GM21447 (cell line): ENCODE results near the gene CDHR3.

ENCODE experiments used
- ATAC-seq: cut with Tn5 transposase; IDR thresholded peaks from one replicate; pipeline ENCODE4 v1.9.1; 2021; ENCODE audit not compliant: unreplicated experiment

CDHR3 gene

DNA sequence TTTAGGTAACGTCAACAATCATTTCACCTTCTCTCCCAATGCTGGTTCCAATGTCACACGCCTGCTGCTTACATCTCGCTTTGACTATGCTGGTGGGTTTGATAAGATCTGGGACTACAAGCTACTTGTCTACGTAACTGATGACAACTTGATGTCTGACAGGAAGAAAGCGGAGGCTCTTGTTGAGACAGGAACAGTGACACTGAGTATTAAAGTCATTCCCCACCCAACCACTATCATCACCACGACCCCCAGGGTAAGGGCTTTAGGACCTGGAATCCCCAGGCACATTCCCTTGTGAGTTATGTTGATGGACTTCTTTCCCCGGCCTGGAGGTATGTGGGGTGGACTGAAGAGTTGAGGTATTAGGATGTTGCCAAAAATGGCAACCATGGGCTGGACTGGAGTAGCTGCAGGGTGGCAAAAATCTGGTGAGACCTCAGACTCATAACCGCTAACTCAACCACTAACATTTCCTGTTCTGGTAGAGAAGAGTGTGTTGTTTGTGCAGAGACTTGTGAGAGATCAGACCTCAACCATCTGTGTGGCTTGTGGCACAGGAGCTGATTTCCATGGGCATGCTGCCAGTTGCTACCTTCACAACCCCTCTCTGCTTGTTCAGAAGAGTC, 59.2 kb downstream of the CDHR3 start:
- peak; percentile 74 for ATAC-seq

- ATAC-seq = no peak
Measured at GRCh38 chr7:106023369-106024322, 60.6 kb downstream of the CDHR3 start.

- no peak for ATAC-seq
Measured at GRCh38 chr7:106026101-106026500, 63.0 kb downstream of the CDHR3 start.

GRCh38 chr7:106029451-106029850, 66.4 kb downstream of the CDHR3 start:
- no peak for ATAC-seq

GRCh38 chr7:106029941-106030340, 66.9 kb downstream of the CDHR3 start:
- no peak for ATAC-seq

- ATAC-seq = no peak
Measured at GRCh38 chr7:106031300-106032035, 68.4 kb downstream of the CDHR3 start.

DNA sequence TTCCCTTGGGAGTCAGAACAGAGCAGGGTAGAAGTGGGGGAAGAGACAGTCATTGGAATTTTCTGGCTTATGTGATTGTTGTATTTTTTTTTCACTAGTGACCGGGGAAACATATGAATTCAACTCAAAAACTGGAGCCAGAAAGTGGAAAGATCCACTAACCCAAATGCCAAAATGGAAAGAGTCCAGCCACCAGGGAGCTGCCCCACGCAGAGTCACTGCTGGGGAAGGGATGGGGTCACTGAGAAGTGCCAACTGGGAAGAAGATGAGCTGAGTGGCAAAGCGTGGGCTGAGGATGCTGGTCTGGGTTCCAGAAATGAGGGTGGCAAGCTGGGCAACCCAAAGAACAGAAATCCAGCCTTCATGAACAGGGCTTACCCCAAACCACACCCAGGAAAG, 69.2 kb downstream of the CDHR3 start:
- no peak for ATAC-seq

GRCh38 chr7:106033735-106034134, 70.7 kb downstream of the CDHR3 start:
- ATAC-seq = no peak

- ATAC-seq = no peak
Measured at GRCh38 chr7:106034383-106034782, 71.3 kb downstream of the CDHR3 start.

- no peak for ATAC-seq
Measured at GRCh38 chr7:106035568-106035967, 72.5 kb downstream of the CDHR3 start.

DNA sequence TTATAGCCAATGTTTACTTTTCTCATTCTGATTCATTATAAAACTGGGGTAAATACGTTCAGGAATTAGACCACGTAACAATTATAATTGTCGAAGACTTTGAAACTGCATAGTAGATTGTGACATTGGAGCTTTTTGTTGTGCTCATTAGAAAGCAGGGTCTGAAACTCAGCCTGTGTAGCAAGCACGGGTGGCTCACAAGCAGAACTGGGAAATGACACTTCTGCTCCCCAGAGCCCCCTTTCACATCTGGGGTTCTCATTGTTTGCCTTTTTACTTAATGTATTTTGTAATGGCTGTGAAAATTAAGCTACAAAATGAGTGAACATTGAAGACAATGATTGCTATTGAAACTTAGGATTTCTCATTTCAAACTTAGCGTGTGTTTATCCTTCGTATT, 72.9 kb downstream of the CDHR3 start:
- ATAC-seq = no peak

DNA sequence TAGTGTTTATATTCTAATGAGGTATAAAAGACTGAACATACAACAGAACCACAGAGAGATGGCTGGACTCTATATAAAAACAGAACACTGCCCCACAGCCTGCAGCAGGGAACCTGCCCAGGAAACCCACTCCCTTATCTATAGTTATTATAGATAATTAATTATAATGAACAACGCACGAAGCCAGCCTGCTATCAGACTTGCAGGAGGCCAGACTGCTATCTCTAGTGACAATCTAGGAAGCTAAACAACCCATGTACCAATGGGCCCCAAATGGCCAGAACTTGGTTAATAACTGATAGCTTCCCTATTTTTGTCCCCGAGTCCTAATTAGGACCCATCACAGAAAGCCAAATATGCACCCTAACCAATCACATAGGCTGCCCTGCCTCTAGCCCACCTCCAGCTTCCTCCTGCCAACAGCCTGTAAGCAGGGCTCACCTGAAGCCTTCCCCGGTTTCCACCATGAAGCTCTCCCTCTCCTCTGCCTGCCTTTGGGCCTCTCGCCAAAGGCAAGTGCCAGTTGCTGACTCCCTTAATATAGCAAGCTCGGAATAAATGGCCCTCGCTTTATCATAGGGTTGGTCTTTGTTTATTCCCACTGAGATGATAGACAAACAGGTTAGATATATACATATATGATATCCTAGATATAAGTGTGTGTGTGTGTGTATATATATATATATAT, 74.6 kb downstream of the CDHR3 start:
- no peak for ATAC-seq

- ATAC-seq = no peak
Measured at GRCh38 chr7:106038289-106038688, 75.2 kb downstream of the CDHR3 start.

GRCh38 chr7:106038916-106039315, 75.9 kb downstream of the CDHR3 start:
- ATAC-seq = no peak

GRCh38 chr7:106039486-106040060, 76.5 kb downstream of the CDHR3 start:
- ATAC-seq = no peak

DNA sequence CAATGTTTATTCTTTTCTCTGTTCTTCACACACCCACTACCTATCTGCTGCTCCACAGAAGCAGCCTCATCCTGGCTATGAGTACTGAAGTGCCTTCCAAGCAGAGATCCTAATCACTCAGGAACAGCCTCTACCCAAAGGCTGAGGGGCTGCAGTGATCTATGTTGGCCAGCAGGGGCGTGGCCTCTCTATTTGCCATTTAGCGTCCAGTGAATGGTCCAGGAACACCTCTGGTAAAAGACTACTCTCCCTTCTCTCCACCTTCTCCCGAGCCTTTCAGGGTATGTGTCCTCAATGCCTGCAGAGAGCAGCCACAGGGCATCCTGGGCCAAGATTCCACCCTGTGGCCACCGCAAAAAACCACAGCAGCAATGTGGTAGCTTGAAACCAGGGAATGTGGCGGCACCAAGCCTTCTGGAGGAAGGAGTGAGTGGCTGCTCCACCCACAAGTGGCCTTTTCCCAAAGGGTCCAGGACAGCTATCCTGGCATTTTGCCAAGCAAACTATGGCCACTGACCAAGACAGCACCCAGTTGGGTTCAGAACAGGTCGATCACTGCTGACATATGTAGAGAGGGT, 78.2 kb downstream of the CDHR3 start:
- ATAC-seq = no peak

- ATAC-seq = no peak
Measured at GRCh38 chr7:106042196-106042611, 79.1 kb downstream of the CDHR3 start.

GRCh38 chr7:106045139-106045538, 82.1 kb downstream of the CDHR3 start:
- ATAC-seq = no peak

DNA sequence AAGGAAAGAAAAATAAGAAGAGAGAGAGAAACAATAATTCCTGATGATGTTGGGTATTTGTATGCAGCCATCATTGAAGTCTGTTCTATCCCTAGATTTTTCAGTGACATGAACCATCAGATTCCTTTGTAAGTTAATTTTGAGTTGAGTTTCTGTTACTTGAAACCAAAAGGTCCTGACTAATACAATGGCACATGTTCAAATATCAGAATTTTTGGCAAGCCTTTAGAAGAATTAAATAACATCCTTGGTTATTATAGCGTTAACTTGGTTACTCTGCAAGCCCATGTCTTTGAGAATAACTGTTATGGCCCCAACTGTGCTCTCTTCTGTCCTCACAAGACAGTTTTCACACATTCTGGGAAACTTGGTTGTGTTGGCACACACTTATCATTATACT, 82.5 kb downstream of the CDHR3 start:
- no peak for ATAC-seq

DNA sequence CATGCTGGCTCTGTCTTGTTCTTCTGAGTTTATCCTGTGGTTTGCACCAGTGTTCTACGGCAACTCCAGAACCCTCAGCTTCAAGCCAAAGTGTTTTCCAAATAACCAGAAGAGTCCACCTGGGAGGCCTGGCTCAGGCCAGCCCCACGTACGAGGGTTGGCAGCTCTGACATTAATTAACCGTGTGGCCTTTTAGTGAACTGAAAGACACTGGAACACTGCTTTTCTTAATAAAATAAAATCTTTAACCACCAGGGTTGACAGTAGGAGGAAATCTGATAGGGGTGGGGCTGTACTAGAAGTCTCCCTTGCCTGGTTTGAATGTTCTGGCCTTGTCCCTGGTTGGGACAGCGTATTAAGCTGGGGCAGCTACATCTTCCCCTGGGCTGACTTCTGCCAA, 84.1 kb downstream of the CDHR3 start:
- no peak for ATAC-seq
